Stimulated activated CD8-positive, alpha-beta memory T cell treated with anti-CD3 and anti-CD28 coated beads, Interleukin-2, amount 100 ng/mL, for 1 hour (primary cell): Measurements from ENCODE around the gene TXNDC8.
"Not testable (repeated sequence)": the region's sequence is repeated elsewhere in the genome, so short reads cannot be mapped to it uniquely, and the experiment has no call there.

ENCODE experiments used
- DNase-seq, 2 donors: peaks; one replicate each; pipeline ENCODE4 v3.0.0-alpha.2; 2020; ENCODE audit warnings: low read depth in 2 of 2

The TXNDC8 gene

DNA sequence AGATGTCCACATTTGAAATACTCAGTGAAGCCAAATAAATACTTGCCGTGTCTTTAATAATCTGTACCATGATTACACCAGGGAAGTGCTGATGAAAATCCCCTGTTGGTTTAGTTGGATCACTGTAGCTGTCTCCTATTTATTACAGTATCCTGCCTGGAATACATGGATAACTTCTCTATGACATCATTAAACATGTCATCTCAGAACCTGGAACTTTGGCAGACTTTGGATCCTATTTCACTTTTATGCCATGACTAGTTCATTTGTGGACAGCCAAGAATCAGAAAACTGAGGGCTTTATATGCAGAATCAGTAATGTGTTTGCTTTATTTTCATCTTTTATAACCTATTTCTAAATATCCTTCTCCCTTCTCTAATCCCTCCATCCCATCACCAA, at the start of gene TXNDC8:
TXNDC8 (minus strand) TSS at position 137 of the 400 bp plus-strand sequence.
- no peak for DNase-seq

DNA sequence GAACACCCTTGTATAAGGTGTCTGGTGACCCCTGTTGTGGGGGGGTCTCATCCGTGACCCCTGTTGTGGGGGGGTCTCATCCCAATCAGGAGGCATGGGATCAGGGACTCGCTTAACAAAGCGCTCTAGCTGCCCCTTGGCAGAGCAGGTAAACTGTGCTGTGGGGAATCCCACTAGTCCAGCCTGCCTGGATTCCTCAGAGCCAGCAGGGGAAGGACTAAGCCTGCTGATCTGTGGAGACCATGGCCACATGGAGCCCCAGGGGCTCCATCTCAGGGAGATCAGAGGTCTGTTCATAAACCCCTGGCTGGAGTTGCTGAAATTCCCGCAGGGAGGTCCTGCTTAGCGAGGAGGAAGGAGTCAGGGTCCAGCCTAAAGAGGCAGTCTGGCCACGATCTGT, 45.8 kb upstream of the TXNDC8 start:
- DNase-seq: no peak

GRCh38 chr9:110382731-110383130, 45.1 kb upstream of the TXNDC8 start:
- no peak for DNase-seq

- no peak for DNase-seq
These were observed 33.8 kb upstream of the TXNDC8 start for GRCh38 chr9:110371411-110372007.

DNA sequence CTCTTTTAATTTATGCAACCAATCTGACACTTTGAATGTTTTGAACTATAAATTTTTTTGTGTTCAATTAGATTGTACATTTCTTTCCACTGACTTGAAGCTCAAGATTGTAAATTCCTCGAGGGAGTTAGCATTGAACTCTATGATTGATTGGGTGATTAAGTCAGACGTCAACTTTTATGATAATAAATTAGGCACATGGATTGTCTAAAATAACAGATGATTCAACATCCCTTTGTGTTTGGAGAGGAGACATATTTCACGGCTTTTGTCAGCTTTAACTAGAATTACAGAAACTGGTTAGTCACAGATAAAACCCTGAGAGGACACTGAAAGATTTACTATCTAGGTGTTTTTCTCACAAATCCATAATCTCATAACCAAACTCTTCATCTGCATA, 32.7 kb upstream of the TXNDC8 start:
- no peak for DNase-seq

DNA sequence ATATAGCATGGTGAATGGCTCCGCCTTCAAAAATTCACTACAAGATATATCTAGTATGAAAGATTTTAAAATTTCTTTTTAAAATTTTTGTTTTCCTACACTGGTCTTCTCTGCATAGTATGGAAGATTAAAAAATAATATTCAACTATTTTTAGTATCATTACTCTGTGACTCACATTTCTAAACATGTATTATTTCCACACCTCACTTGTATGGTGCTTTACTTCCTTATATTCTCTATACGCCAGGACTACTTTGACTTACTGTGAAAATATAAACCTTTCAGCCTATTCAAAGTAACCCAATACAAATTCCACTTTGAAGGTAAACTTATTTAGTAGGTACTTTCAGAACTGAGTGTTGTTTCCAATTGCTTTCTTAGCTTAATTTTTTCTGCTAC, 26.8 kb upstream of the TXNDC8 start:
- no peak for DNase-seq

GRCh38 chr9:110358992-110359391, 21.3 kb upstream of the TXNDC8 start:
- not testable (repeated sequence) for DNase-seq

DNA sequence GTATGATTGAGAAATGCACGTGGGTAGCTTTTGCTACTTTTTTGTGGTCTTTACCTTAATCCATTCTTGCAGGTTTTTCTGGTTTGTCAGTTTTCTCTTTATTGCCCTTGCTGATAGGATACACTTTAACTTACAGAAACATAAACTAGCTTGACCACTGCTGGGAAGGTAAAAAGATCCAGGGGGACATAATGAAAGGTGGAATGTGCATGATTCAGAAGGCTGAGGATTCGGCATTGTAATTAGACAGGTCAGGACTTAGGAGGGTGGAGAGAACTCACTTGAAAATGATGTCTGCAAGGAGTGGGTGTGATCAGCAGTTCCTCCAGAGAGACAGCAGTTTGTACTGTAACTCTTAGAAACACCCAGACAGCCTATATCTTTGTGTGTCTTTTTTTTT, 19.8 kb upstream of the TXNDC8 start:
- no peak for DNase-seq

DNA sequence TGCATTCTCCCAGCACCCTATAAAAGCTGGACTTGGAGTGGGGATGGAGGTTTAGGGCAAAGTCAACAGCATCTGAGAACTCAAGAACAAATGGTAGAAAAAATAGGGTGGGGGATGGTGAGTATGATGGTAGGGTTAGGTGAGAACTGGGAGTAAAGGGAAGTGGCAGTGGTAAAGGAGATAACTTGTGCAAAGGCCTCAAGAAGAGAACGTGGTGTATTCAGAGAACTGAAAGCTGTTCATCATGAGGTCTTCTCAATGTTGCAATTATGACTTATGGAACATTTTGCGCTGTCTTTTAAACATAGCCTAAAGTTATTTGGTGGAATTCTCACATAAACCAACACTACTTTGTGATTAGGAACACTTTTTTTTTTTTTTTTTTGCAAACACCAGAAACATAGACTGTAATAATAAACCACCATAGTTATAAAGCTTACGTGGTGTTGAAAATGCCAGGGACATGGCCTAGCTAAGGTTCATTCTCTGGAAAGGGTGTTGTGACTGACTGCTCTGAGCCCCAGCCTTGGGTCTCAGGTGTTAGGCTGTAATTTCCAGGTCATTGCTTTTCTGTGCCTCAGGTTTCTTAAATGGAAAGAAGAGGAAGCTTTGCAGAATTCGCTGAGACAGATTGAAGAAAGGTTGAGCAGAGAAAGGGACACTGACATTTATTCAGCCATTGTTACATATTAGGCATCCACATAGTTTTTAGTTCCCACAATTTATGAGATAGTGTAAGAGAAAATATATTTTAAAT, 19.2 kb upstream of the TXNDC8 start:
- DNase-seq: no peak

- DNase-seq: no peak
These were observed 18.2 kb upstream of the TXNDC8 start for GRCh38 chr9:110355911-110356310.

DNA sequence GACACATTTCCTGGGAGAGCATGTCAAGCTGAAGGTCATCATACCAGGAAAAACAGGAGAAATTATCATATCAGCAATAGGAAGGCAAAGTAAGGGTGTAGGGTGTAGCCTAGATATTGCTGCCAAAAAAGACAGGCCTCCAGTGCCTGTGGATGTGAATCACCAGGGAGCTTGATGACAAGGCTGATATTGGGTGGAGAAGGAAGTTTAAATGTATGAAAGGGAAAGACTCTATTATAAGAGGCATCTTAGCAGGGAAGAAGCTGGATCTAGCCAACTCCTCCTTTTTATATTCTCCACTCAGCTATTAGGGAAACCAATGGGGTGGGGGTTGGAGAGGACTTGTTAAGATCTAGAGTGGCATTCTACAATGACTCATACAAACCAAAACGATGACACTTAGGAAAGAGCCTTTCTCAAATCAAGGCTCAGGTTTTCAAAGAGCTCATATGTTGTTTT, 13.4 kb upstream of the TXNDC8 start:
- DNase-seq: no peak

DNA sequence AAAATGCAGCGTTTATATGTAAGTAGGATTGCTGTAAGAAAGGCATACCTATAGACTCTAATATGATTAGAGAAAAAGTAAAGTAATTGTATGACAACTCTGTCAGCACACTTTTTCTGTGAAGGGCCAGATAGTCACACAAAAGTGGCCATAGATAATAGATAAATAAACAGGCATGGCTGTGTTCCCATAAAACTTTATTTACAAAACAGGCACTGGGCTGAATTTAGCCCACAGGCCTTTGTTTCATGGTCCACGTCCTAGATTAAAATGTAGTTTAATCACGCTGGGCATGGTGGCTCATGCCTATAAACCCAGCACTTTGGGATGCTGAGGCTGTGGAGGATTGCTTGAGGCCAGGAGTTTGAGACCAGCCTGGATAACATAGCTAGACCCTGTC, 8.7 kb upstream of the TXNDC8 start:
- DNase-seq: no peak

GRCh38 chr9:110344821-110345220, 7.2 kb upstream of the TXNDC8 start:
- DNase-seq: no peak

GRCh38 chr9:110343551-110343950, 5.9 kb upstream of the TXNDC8 start:
- no peak for DNase-seq

DNA sequence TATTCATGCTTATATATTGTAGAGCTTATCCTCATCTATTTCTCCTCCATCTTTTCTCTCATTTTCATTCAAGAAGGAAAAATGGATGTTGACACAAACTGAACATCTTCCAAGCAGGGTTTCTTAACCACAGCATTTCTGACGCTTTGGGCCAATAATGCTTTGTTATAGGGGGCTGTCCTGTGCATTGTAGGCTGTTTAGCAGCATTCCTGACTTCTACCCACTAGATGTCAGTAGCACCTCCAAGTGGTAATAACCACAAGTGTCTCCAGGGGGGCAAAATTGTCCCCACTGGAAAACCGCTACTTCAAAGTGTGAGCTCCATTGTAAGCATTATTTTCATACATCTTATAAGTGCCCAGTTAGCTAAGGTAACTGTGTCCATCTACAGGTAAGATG, 2.6 kb upstream of the TXNDC8 start:
- no peak for DNase-seq

DNA sequence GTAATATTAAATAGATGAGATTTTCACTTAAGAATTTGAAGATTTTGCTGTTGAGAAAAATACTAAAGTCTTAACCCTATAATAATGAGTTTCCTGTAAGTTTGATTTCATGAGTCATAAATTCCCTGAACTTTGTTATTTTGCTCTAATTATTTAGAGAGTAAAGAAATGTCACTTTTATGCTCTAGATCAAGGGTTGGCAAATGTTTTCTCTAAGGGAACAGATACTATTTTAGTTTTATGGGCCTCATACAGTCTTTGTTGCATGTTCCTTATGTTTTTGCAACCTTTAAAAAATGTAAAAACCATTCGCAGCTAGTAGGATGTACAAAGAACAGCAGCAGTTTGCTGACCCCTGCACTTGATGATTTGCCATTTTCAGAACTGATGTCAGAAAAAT, 480 bp upstream of the TXNDC8 start:
- DNase-seq: no peak

GRCh38 chr9:110336363-110336762, 1.3 kb downstream of the TXNDC8 start:
- DNase-seq: no peak

DNA sequence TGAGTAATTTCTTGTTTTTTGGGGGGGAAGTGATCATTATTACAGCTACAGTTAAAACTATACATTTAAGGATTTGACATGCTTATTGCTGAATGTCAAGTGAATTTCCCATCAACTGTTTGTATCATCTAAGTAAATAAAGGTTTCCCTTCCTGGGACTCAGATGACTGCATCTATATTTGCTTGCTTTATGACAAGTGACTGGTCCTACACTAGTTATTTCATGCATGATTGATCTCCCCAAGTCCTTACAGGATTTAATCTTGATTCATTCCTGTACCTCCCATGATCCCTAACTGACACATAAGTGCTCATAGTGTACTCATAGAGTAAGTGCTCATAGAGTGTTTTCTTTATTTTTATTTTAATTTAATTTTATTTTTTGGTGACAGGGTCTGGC, 2.8 kb downstream of the TXNDC8 start:
- no peak for DNase-seq

DNA sequence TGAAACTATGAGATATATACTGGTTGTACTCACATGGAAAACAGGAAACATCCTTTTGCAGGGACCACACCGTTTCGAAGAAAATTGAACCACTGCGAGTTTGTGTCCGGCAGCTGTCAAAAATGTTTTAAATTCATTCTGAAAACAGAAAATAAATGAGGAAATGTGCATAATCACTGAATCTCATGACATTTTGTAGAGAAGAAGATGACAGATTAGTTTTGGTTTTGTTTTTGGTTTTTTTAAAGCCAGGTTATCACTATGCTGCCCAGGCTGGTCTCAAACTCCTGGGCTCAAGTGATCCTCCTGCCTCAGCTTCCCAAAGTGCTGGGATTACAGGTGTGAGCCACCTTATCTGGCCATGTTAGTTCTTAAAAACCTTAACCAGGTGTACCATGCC, 3.5 kb downstream of the TXNDC8 start:
- DNase-seq: no peak

GRCh38 chr9:110332766-110333165, 4.9 kb downstream of the TXNDC8 start:
- DNase-seq: no peak

DNA sequence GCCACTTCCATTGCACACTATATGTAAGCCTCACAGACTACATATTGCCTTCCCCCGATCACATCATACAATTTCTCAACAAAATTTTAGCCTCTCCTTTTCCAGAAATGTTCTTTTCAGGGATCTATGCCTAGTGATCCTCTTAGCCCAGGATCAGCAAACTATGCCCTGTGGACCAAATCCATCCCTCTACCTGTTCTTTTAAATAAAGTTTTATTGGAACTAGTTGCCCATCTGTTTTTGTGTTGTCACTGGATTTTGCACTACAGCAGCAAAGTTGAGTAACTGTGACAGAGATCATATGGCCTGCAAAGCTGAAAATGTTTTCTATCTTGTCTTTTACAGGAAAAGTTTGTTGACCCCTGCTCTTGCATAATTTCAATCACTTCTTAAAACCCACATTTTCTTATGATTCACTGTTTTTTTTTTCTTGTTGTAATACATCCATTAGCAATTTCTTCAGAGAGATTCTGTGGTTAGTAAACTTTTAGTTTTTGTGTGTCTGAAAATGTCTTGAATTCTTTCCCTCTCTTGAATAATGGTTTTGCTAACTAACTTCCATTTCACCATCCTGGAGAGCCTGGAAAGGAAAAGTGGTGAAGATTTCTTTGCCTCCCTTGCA, 7.1 kb downstream of the TXNDC8 start:
- no peak for DNase-seq

DNA sequence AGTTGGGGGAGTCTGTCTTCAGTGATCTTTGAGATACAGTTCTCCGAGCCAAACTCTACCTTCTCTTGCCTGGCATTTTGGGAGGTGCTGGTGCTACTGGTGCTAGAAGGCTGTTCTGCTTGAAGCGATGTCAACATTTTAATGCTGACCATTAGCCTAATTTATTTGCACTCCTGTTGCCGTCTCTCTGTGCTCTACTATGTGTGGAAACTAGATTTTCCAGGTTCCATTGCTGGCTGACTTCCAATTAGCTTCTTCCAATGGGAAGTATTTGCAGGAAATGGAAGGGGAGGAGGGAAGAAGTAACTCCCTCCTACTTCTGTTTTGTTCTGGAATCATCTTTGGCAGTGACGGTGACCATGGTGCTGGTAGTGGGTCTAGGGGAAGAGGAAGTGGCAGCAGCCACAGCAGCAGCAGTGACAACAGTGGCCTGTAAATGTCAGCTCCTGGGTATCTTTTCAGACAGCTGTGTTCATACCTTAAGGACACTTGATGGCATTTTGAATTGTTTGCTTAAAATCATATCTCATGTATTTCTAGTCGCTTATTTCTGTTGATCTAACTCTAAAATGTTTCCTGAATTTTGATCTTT, 7.9 kb downstream of the TXNDC8 start:
- DNase-seq: no peak

DNA sequence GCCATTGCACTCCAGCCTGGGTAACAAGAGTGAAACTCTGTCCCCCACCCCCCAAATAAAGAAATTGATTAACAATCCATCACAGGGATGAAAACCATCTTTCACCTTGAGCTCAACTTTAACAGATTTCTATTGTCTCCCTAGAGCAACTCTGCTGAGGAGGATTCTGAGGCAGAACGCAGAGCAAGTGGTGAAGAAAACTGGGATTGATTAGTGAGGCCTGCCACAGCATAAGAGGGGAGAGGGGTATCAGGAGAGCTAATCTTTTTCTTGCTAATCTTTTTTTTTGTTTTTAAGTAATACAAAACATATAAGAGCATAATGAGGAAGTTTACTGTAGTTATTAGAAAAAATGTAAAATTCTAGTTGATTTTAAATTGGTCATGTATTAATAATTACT, 8.9 kb downstream of the TXNDC8 start:
- DNase-seq: no peak
